Measurements from ENCODE around the gene PHYHD1. TPM values are rescaled to one million over a fixed set of nuclear protein-coding genes. Genes with fewer than 3 reads are reported as not detected.

Gene PHYHD1
- total and polyA plus RNA-seq, 2 donors (not counting 3 experiments of a cell fraction or from before 2014, with no cell fraction given), result 1.1 to 1.8 TPM

- H3K9me3 ChIP-seq (replicated peaks; ENCODE audit: control insufficient read depth, insufficient read depth, low read length), result no peaks in the 10 kb centered on the region
- H3K9ac ChIP-seq (replicated peaks; ENCODE audit: extremely low read depth, insufficient read depth, low read length), result no peak overlapping the region
- H3K36me3 ChIP-seq (ENCODE audit: control insufficient read depth in 2 of 2, extremely low read depth in 1 of 2, insufficient read depth in 2 of 2, low read length in 2 of 2), result peaks cover 17 to 47% of the 10 kb centered on the region in 2 experiments
- H3K79me2 ChIP-seq (ENCODE audit: control insufficient read depth, insufficient read depth, low read length), result peaks cover 85% of the 10 kb centered on the region
- H3K4me2 ChIP-seq (ENCODE audit: insufficient read depth, low read length), result no peak overlapping the region
- H3K4me1 ChIP-seq (ENCODE audit: control insufficient read depth, extremely low read depth, insufficient read depth, low read length), result peaks cover 14% of the 10 kb centered on the region
- no peak overlapping the region for H2AFZ ChIP-seq (ENCODE audit: low read depth, low read length)
- FAIRE-seq (no peak), DNase-seq (ENCODE audit: low read depth, low spot score) (no peak)
- H3K27me3 ChIP-seq (ENCODE audit: control insufficient read depth in 2 of 2, insufficient read depth in 2 of 2, low read length in 2 of 2), result no peaks in the 10 kb centered on the region
- TF ChIP-seq GATA2 (IDR thresholded peaks at IDR 0.05; ENCODE audit: insufficient read depth, insufficient read length, low read depth, low read length) (no peak), MAX (IDR thresholded peaks at IDR 0.05; ENCODE audit: insufficient read depth, insufficient read length) (no peak), MYC (IDR thresholded peaks at IDR 0.05; ENCODE audit: low read depth, low read length) (no peak), JUN (IDR thresholded peaks at IDR 0.05; ENCODE audit: borderline replicate concordance, insufficient read depth, insufficient read length, low read depth) (no peak), FOS (IDR thresholded peaks at IDR 0.05; ENCODE audit: borderline replicate concordance, insufficient read depth, low read length) (no peak), EZH2 (IDR thresholded peaks at IDR 0.05; ENCODE audit: borderline replicate concordance, low read depth, low read length, severe bottlenecking) (no peak), POLR2AphosphoS5 (IDR thresholded peaks at IDR 0.05; ENCODE audit: insufficient read depth, low read depth, low read length) (no peak), POLR2A (IDR thresholded peaks at IDR 0.05; ENCODE audit: low read depth, low read length) (no peak)
- TF ChIP-seq, protein P1, sequence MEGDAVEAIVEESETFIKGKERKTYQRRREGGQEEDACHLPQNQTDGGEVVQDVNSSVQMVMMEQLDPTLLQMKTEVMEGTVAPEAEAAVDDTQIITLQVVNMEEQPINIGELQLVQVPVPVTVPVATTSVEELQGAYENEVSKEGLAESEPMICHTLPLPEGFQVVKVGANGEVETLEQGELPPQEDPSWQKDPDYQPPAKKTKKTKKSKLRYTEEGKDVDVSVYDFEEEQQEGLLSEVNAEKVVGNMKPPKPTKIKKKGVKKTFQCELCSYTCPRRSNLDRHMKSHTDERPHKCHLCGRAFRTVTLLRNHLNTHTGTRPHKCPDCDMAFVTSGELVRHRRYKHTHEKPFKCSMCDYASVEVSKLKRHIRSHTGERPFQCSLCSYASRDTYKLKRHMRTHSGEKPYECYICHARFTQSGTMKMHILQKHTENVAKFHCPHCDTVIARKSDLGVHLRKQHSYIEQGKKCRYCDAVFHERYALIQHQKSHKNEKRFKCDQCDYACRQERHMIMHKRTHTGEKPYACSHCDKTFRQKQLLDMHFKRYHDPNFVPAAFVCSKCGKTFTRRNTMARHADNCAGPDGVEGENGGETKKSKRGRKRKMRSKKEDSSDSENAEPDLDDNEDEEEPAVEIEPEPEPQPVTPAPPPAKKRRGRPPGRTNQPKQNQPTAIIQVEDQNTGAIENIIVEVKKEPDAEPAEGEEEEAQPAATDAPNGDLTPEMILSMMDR (IDR thresholded peaks at IDR 0.05; ENCODE audit: extremely low read depth in 1 of 2, insufficient read depth in 1 of 2, low read depth in 1 of 2, low read length in 2 of 2), result no peak
- ChIA-PET CTCF (interaction anchor here (1.0 to 1.2 kb wide), 2 partner anchors 16 to 18 kb away, joined by 3 to 5 read pairs; no protein-coding TSS in a partner anchor), POLR2A (no interaction called here)
- no peaks in the 10 kb centered on the region for H3K9me1 ChIP-seq (replicated peaks; ENCODE audit: control insufficient read depth, extremely low read depth, insufficient read depth, low read length)
- BruUV-seq (replicated peaks), result no TSS peak
- H4K20me1 ChIP-seq (replicated peaks; ENCODE audit: control insufficient read depth, extremely low read depth, insufficient read depth, low read length), result no peaks in the 10 kb centered on the region
- intact Hi-C loops (cut with micrococcal nuclease) (no loop called here), dilution Hi-C loops (cut with MboI; ENCODE audit: extremely low pct_ligation_motif_present, low sequenced_read_pairs) (no loop called here)
- H3K4me3 ChIP-seq (replicated peaks in 1 of 3; ENCODE audit: insufficient read depth in 1 of 3, low read depth in 1 of 3, low read length in 3 of 3), result no peak overlapping the region
- no peak overlapping the region for H3K27ac ChIP-seq (ENCODE audit: insufficient read depth, low read depth, low read length)
These were observed 14.8 kb upstream of the PHYHD1 start for GRCh38 chr9:128905964-128906363.
